ENCODE data around the gene UBE2G2.

UBE2G2 gene

GRCh38 chr21:44791993-44792392 lies 9.6 kb downstream of the UBE2G2 start:
- H3K27ac ChIP-seq = no peak overlapping the region
- TF ChIP-seq CTCF (conservative IDR thresholded peaks at IDR 0.05) = no peak
- TF ChIP-seq ZFX (IDR thresholded peaks at IDR 0.05) = no peak

GRCh38 chr21:44791246-44791645 lies 10.4 kb downstream of the UBE2G2 start:
- no peak overlapping the region for H3K27ac ChIP-seq
- no peak for TF ChIP-seq ZFX (IDR thresholded peaks at IDR 0.05)
- no peak for TF ChIP-seq CTCF (conservative IDR thresholded peaks at IDR 0.05)

GRCh38 chr21:44790368-44790767 lies 11.3 kb downstream of the UBE2G2 start:
- no peak overlapping the region for H3K27ac ChIP-seq
- no peak for TF ChIP-seq ZFX (IDR thresholded peaks at IDR 0.05)
- no peak for TF ChIP-seq CTCF (conservative IDR thresholded peaks at IDR 0.05)

GRCh38 chr21:44789880-44790279 lies 11.7 kb downstream of the UBE2G2 start:
- H3K27ac ChIP-seq = no peak overlapping the region
- TF ChIP-seq ZFX (IDR thresholded peaks at IDR 0.05) (no peak), CTCF (conservative IDR thresholded peaks at IDR 0.05) (no peak)

GRCh38 chr21:44785620-44786335 lies 15.8 kb downstream of the UBE2G2 start:
- peak overlapping the region; percentile 65 for H3K27ac ChIP-seq
- TF ChIP-seq CTCF (conservative IDR thresholded peaks at IDR 0.05) = no peak
- TF ChIP-seq ZFX (IDR thresholded peaks at IDR 0.05) = no peak

- TF ChIP-seq CTCF (conservative IDR thresholded peaks at IDR 0.05) (no peak), ZFX (IDR thresholded peaks at IDR 0.05) (no peak)
- peak overlapping the region; percentile 7; the same call in 1 of the 2 replicates for H3K27ac ChIP-seq
Observed at GRCh38 chr21:44784810-44785209, 16.8 kb downstream of the UBE2G2 start.

- no peak overlapping the region for H3K27ac ChIP-seq
- no peak for TF ChIP-seq ZFX (IDR thresholded peaks at IDR 0.05)
- TF ChIP-seq CTCF (conservative IDR thresholded peaks at IDR 0.05) = no peak
Observed at GRCh38 chr21:44783020-44783696, 18.5 kb downstream of the UBE2G2 start.
